K562 (cell line): Measurements from ENCODE around the gene UBR3. TPM values are rescaled to one million over a fixed set of nuclear protein-coding genes. Genes with fewer than 3 reads are reported as not detected.
A peak's percentile ranks its signal among the peaks of the same experiment; 100 is the strongest.

Experiments
- ATAC-seq: fragments of 200-7000 bp; cut with Tn5 transposase; 3 replicates; pipeline ENCODE4 v1.9.1; 2020; ENCODE audit warnings: moderate library complexity
- BruUV-seq: library from RNA; stranded (reverse); fragments of 400-500 nt; replicated peaks from 2 replicates; lab custom pipeline; 2021; lab: Mats Ljungman, UMichigan
- CTCF ChIA-PET: fragments of 300-600 bp; formaldehyde crosslinking; extraction: SDS; loops from one replicate; lab custom pipeline; 2021; ENCODE audit warnings: low intra/inter-chr PET ratio; lab: Yijun Ruan, JAX
- POLR2A ChIA-PET: fragments of 300-600, 350-650 bp; sonication (Branson Sonifier 250); formaldehyde crosslinking; extraction: SDS; loops from one replicate; lab custom pipeline; 2021; ENCODE audit warnings: antibody characterized with exemption, inconsistent platforms; lab: Yijun Ruan, JAX
- DNase-seq, 4 experiments: peaks; one replicate each; pipeline versions ENCODE4 v3.0.0 to v3.0.0-alpha.2; 2011 to 2018; ENCODE audit warnings: low spot score in 3 of 4, mixed read lengths in 3 of 4; ENCODE audit errors: extremely low read depth in 1 of 4
- FAIRE-seq: peaks from 2 replicates; lab custom pipeline; 2011; peaks lifted over from hg19 to GRCh38; lab: Jason Lieb, UNC
- H2AFZ ChIP-seq: 2 replicates; pipeline ENCODE4 v1.6.0; 2011; ENCODE audit warnings: low read depth, low read length, control low read depth, inconsistent platforms
- H3K27ac ChIP-seq: fragments of 200-600 bp; 3 replicates; pipeline ENCODE4 v1.8.0; 2011; ENCODE audit warnings: low read depth, mild to moderate bottlenecking, control low read depth, inconsistent platforms, low read length, moderate library complexity, mixed read lengths; ENCODE audit errors: extremely low read depth
- H3K27me3 ChIP-seq, 2 experiments: fragments of 300-600 bp in 1 of 2; 2 replicates in 1 of 2; 3 replicates in 1 of 2; pipeline versions ENCODE4 v1.6.0 to v1.8.0; 2011; ENCODE audit warnings: inconsistent platforms in 2 of 2, low read length in 2 of 2, mild to moderate bottlenecking in 1 of 2, mixed read lengths in 1 of 2, moderate library complexity in 1 of 2; ENCODE audit not compliant: control insufficient read depth in 2 of 2, insufficient read depth in 2 of 2
- H3K36me3 ChIP-seq: fragments of 300-600 bp; 3 replicates; pipeline ENCODE4 v1.8.0; 2011; ENCODE audit warnings: mild to moderate bottlenecking, low read length, inconsistent platforms; ENCODE audit not compliant: control insufficient read depth, insufficient read depth
- H3K4me1 ChIP-seq, 2 experiments: fragments of 200-600 bp in 1 of 2; replicated peaks in 1 of 2; 2 replicates in 1 of 2; 3 replicates in 1 of 2; pipeline versions ENCODE4 v1.5.1 to v1.8.0; 2011; ENCODE audit warnings: inconsistent platforms in 2 of 2, low read length in 2 of 2, mild to moderate bottlenecking in 1 of 2, mixed read lengths in 1 of 2, moderate library complexity in 1 of 2; ENCODE audit not compliant: control insufficient read depth in 2 of 2, insufficient read depth in 2 of 2
- H3K4me2 ChIP-seq: 2 replicates; pipeline ENCODE4 v1.6.1; 2011; ENCODE audit warnings: low read length, control low read depth, inconsistent platforms, mixed read lengths; ENCODE audit not compliant: insufficient read depth
- H3K4me3 ChIP-seq: fragments of 200-600 bp; sonication (generic), shearing (Covaris generic); 2 replicates; pipeline ENCODE4 v1.5.1; 2016; ENCODE audit warnings: control low read depth, inconsistent platforms
- H3K79me2 ChIP-seq: fragments of 200-600 bp; 3 replicates; pipeline ENCODE4 v1.8.0; 2011; ENCODE audit warnings: low read length, inconsistent platforms; ENCODE audit not compliant: control insufficient read depth, insufficient read depth
- H3K9ac ChIP-seq, 2 experiments: 2 replicates each; pipeline versions ENCODE4 v1.6.0 to v1.6.1; 2011; ENCODE audit warnings: low read depth in 2 of 2, low read length in 2 of 2, control low read depth in 1 of 2, inconsistent platforms in 1 of 2, mild to moderate bottlenecking in 1 of 2, mixed read lengths in 1 of 2; ENCODE audit not compliant: insufficient read depth in 1 of 2
- H3K9me1 ChIP-seq: one replicate; pipeline ENCODE4 v1.6.0; 2011; ENCODE audit warnings: inconsistent platforms, mild to moderate bottlenecking, low read length, moderate library complexity; ENCODE audit not compliant: control insufficient read depth, insufficient read depth
- H3K9me3 ChIP-seq: replicated peaks from 2 replicates; pipeline ENCODE4 v1.5.1; 2011; ENCODE audit warnings: low read depth, low read length, inconsistent platforms; ENCODE audit not compliant: control insufficient read depth, insufficient read depth
- H4K20me1 ChIP-seq: replicated peaks from 2 replicates; pipeline ENCODE4 v1.6.1; 2011; ENCODE audit warnings: low read length, inconsistent platforms, mixed read lengths; ENCODE audit not compliant: control insufficient read depth, insufficient read depth
- ARID1B ChIP-seq: fragments of 450-650 bp; IDR thresholded peaks from 2 replicates; pipeline ENCODE4 v1.6.1; 2016; ENCODE audit warnings: antibody characterized with exemption, mild to moderate bottlenecking, inconsistent platforms
- FOSL1 ChIP-seq: fragments of 200-800 bp; sonication (Bioruptor generic); conservative IDR thresholded peaks from 2 replicates; pipeline ENCODE4 v1.6.1; 2016; ENCODE audit warnings: missing genetic modification characterization, missing compliant biosample characterization
- FOXA3 ChIP-seq, 2 experiments: fragments of 450-650 bp in 1 of 2; sonication (generic) in 1 of 2; formaldehyde crosslinking; IDR thresholded peaks in 1 of 2; conservative IDR thresholded peaks in 1 of 2; 2 replicates each; pipeline versions ENCODE4 v1.4.0 to v1.8.0; 2020 to 2022; ENCODE audit warnings: mild to moderate bottlenecking in 2 of 2, missing genetic modification reagents in 1 of 2
- HDAC1 ChIP-seq, 2 experiments: fragments of 450-650 bp; IDR thresholded peaks; 2 replicates each; pipeline ENCODE4 v1.6.1; 2016 to 2017; ENCODE audit warnings: inconsistent platforms in 1 of 2, mild to moderate bottlenecking in 1 of 2, moderate library complexity in 1 of 2
- HLTF ChIP-seq: fragments of 450-650 bp; IDR thresholded peaks from 2 replicates; pipeline ENCODE4 v1.6.1; 2016
- MLLT1 ChIP-seq, 2 experiments: fragments of 450-650 bp; IDR thresholded peaks; 2 replicates each; pipeline ENCODE4 v1.6.1; 2016
- RCOR1 ChIP-seq, 2 experiments: IDR thresholded peaks; 2 replicates each; pipeline ENCODE4 v1.6.1; 2012; ENCODE audit warnings: low read depth in 2 of 2, low read length in 2 of 2, borderline replicate concordance in 1 of 2, improper control_type of control experiment in 1 of 2
- SP1 ChIP-seq: sonication (generic); formaldehyde crosslinking; IDR thresholded peaks from 2 replicates; pipeline ENCODE4 v1.8.1; 2022; ENCODE audit warnings: mild to moderate bottlenecking, missing genetic modification reagents
- ZBTB11 ChIP-seq, 3 experiments: fragments of 200-800 bp in 1 of 3; fragments of 250-450 bp in 1 of 3; fragments of 450-650 bp in 1 of 3; sonication (Bioruptor Pico) in 1 of 3; sonication (Bioruptor generic) in 1 of 3; formaldehyde crosslinking in 1 of 3; IDR thresholded peaks; 2 replicates each; pipeline versions ENCODE4 v1.6.1 to v1.8.0; 2016 to 2022; ENCODE audit warnings: mild to moderate bottlenecking in 2 of 3, missing genetic modification characterization in 2 of 3, missing compliant biosample characterization in 1 of 3, moderate library complexity in 1 of 3
- ZBTB17 ChIP-seq: fragments of 450-650 bp; formaldehyde crosslinking; IDR thresholded peaks from 2 replicates; pipeline ENCODE4 v1.4.0; 2020; ENCODE audit warnings: mild to moderate bottlenecking
- ZNF511 ChIP-seq: sonication (generic); formaldehyde crosslinking; IDR thresholded peaks from 2 replicates; pipeline ENCODE4 v1.8.0; 2022; ENCODE audit warnings: mild to moderate bottlenecking, missing genetic modification reagents
- WGBS: fragments of 100-300 bp; shearing (Covaris generic); methylation state at CpG from one replicate; pipeline ENCODE4 v1.1.6; 2016; ENCODE audit warnings: low coverage, mixed read lengths; ENCODE audit not compliant: insufficient coverage; ENCODE audit errors: missing lambda C conversion rate; 5-methylcytosine and 5-hydroxymethylcytosine counted together
- in situ Hi-C: fragments of 300-500 bp; cut with MboI; formaldehyde crosslinking; loops from 4 replicates; pipeline ENCODE4 v1.15.0; 2018; ENCODE audit warnings: inconsistent platforms, mixed read lengths
- intact Hi-C: fragments of 100-400 bp; cut with micrococcal nuclease; formaldehyde crosslinking; loops from 2 replicates; pipeline ENCODE4 v1.14.2; 2022
- polyA plus RNA-seq, 8 experiments: library from polyadenylated mRNA; depleted of rRNA in 4 of 8; stranded (reverse) in 5 of 8; unstranded in 3 of 8; fragments of >200 nt; fragmentation: Nextera tagmentation in 2 of 8; fragmentation: Illumina TruSeq in 1 of 8; extraction: Ambion mirVana in 2 of 8; extraction: Trizol in 1 of 8; gene quantifications; 2 replicates each; pipeline versions ENCODE4 v1.2.1 to v1.2.3, GENCODE V29; 2011 to 2014; ENCODE audit warnings: inconsistent platforms in 1 of 8, missing spikeins in 1 of 8
- total RNA-seq, 7 experiments: library from RNA; depleted of rRNA in 6 of 7; stranded (reverse); fragments of >200 nt in 6 of 7; fragmentation: Illumina TruSeq in 2 of 7; extraction: Trizol in 2 of 7; gene quantifications; 2 replicates each; pipeline versions ENCODE4 v1.2.1 to v1.2.3, GENCODE V29; 2011 to 2021; ENCODE audit warnings: low replicate concordance in 1 of 7
- TF ChIP-seq, protein P1 (sequence below): fragments of 250-450 bp; sonication (Bioruptor Pico); IDR thresholded peaks from 2 replicates; pipeline ENCODE4 v1.5.0; 2021

The UBR3 gene
- total and polyA plus RNA-seq, 9 of the 15 experiments (the other 6 are each of a cell fraction or from before 2014, with no cell fraction given): 14.4 to 63.5 (median 40.4) TPM

- peak; percentile 81 for FAIRE-seq
- H3K9me3 ChIP-seq: no peaks in the 10 kb centered on the region
- TF ChIP-seq MLLT1 (IDR thresholded peaks at IDR 0.05) (peak in 1 of 2 experiments; percentile 63; a peak in 1 of 4 replicates), FOXA3 (CRISPR knock-in tag; conservative IDR thresholded peaks at IDR 0.05 in 1 of 2, IDR thresholded peaks at IDR 0.05 in 1 of 2) (peak; percentile 60 to 72; a peak in 3 of 4 replicates), ZBTB17 (CRISPR knock-in tag) (0 out of 2 replicates have a peak, but pooled peaks have one; percentile 74), ZNF511 (no peak), ZBTB11 (CRISPR knock-in tag; IDR thresholded peaks at IDR 0.05) (peak in 1 of 3 experiments; percentile 40; a peak in 1 of 6 replicates), HLTF (no peak), RCOR1 (IDR thresholded peaks at IDR 0.05; ENCODE audit: borderline replicate concordance in 1 of 2, low read depth in 2 of 2, low read length in 2 of 2) (peak in 1 of 2 experiments; percentile 83; a peak in 2 of 4 replicates), HDAC1 (IDR thresholded peaks at IDR 0.05) (peak in 1 of 2 experiments; percentile 56; a peak in 1 of 4 replicates), SP1 (CRISPR knock-in tag) (0 out of 2 replicates have a peak, but pooled peaks have one; percentile 15), ARID1B (peak; percentile 93), FOSL1 (peak; percentile 29; the same call in 1 of the 2 replicates)
- TF ChIP-seq, protein P1, sequence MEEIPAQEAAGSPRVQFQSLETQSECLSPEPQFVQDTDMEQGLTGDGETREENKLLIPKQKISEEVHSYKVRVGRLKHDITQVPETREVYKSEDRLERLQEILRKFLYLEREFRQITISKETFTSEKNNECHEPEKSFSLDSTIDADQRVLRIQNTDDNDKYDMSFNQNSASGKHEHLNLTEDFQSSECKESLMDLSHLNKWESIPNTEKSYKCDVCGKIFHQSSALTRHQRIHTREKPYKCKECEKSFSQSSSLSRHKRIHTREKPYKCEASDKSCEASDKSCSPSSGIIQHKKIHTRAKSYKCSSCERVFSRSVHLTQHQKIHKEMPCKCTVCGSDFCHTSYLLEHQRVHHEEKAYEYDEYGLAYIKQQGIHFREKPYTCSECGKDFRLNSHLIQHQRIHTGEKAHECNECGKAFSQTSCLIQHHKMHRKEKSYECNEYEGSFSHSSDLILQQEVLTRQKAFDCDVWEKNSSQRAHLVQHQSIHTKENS (CRISPR knock-in tag): no peak
Observed at GRCh38 chr2:169925968-169926367, 98.7 kb downstream of the UBR3 start.

More at GRCh38 chr2:169925968-169926367, 98.7 kb downstream of the UBR3 start:
- H3K4me3 ChIP-seq: no peak overlapping the region
- no peak overlapping the region for H2AFZ ChIP-seq
- peak in 3 of 4 experiments; percentile 22 to 88 (median 73) for DNase-seq
- H3K4me2 ChIP-seq: peak overlapping the region; percentile 33; the same call in 1 of the 2 replicates
- POLR2A ChIA-PET: interaction anchor here (0.8 to 1.7 kb wide), 2 partner anchors 92 to 98 kb away, joined by 3 to 5 read pairs; no protein-coding TSS in a partner anchor
- peak overlapping the region; percentile 3 to 29; a peak in 1 of 4 replicates for H3K9ac ChIP-seq
- H3K79me2 ChIP-seq: no peaks in the 10 kb centered on the region; the same call in 2 of the 3 replicates
- intact Hi-C loops (loop anchor here (1.0 to 10.0 kb wide), 4 partner anchors 16 to 351 kb away; partner anchors contain the start of gene FASTKD1), in situ Hi-C loops (loop anchor here (5.0 to 25.0 kb wide), 2 partner anchors 104 to 886 kb away; partner anchors contain the start of genes GAD1 and METTL5)
- CTCF ChIA-PET: interaction anchor here (0.7 to 4.0 kb wide), 2 partner anchors 100 to 213 kb away, joined by 3 to 74 read pairs; partner anchors contain the start of genes METTL5 and UBR3
- BruUV-seq: no TSS peak
- peak; percentile 92 for ATAC-seq
- WGBS: 3% methylated on average over 2 of the region's 2 CpGs
- H3K9me1 ChIP-seq: no peaks in the 10 kb centered on the region
- H3K27me3 ChIP-seq: no peaks in the 10 kb centered on the region
- peaks cover 58% of the 10 kb centered on the region for H3K36me3 ChIP-seq
- no peaks in the 10 kb centered on the region for H4K20me1 ChIP-seq
- peak overlapping the region; percentile 61 for H3K27ac ChIP-seq
- H3K4me1 ChIP-seq: peaks cover 3 to 16% of the 10 kb centered on the region in 2 experiments; a peak in 3 of 5 replicates
